ENCODE measurements around the gene TMEM164.
"Not testable (repeated sequence)": the region's sequence is repeated elsewhere in the genome, so short reads cannot be mapped to it uniquely, and the experiment has no call there.

Gene TMEM164

DNA sequence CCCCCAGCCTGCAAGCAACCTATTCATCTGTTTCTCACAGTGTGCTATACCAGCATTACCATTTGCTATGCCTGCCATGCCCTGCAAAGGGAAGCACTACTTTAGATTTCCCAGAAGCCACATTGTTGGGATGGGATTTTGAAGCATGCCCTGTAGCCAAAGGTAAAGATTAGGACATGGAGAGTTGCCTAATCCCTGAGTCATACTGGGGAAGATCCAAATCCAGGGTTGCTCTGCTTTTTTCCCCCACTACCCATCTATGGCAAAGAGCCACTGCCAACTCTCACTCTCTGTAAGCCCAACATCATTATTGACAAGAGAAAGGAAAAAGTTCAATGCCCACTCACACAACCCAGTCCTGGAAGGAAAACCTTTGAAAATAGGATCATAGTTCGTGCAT is 36.7 kb upstream of the TMEM164 start:
- Histone ChIP-seq H3K4me3 (ENCODE audit: low read length) (no peak overlapping the region), H3K9me3 (replicated peaks; ENCODE audit: insufficient read depth, low read length) (no peaks in the 10 kb centered on the region), H3K9ac (ENCODE audit: low read length) (no peak overlapping the region), H3F3A (ENCODE audit: insufficient read depth, low read length) (no peaks in the 10 kb centered on the region), H3K4me1 (ENCODE audit: low read length) (no peaks in the 10 kb centered on the region), H4K20me1 (ENCODE audit: insufficient read depth, low read length) (no peaks in the 10 kb centered on the region), H3K27ac (ENCODE audit: low read length) (no peak overlapping the region), H2AFZ (ENCODE audit: low read length) (no peak overlapping the region), H3K36me3 (replicated peaks; ENCODE audit: insufficient read depth, low read length) (no peaks in the 10 kb centered on the region), H3K79me2 (ENCODE audit: low read length) (no peaks in the 10 kb centered on the region), H3K4me2 (ENCODE audit: low read depth, low read length) (no peak overlapping the region), H3K9me2 (replicated peaks; ENCODE audit: insufficient read depth, low read length) (no peaks in the 10 kb centered on the region), H3K27me3 (replicated peaks; ENCODE audit: insufficient read depth, low read length) (no peaks in the 10 kb centered on the region)
- TF ChIP-seq, protein P1, sequence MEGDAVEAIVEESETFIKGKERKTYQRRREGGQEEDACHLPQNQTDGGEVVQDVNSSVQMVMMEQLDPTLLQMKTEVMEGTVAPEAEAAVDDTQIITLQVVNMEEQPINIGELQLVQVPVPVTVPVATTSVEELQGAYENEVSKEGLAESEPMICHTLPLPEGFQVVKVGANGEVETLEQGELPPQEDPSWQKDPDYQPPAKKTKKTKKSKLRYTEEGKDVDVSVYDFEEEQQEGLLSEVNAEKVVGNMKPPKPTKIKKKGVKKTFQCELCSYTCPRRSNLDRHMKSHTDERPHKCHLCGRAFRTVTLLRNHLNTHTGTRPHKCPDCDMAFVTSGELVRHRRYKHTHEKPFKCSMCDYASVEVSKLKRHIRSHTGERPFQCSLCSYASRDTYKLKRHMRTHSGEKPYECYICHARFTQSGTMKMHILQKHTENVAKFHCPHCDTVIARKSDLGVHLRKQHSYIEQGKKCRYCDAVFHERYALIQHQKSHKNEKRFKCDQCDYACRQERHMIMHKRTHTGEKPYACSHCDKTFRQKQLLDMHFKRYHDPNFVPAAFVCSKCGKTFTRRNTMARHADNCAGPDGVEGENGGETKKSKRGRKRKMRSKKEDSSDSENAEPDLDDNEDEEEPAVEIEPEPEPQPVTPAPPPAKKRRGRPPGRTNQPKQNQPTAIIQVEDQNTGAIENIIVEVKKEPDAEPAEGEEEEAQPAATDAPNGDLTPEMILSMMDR (IDR thresholded peaks at IDR 0.05; ENCODE audit: low read length) = no peak
- TF ChIP-seq EZH2 (optimal IDR thresholded peaks at IDR 0.05; ENCODE audit: low read depth, low read length) (no peak), EZH2phosphoT487 (IDR thresholded peaks at IDR 0.05; ENCODE audit: low read length) (no peak)
- DNase-seq = no peak

DNA sequence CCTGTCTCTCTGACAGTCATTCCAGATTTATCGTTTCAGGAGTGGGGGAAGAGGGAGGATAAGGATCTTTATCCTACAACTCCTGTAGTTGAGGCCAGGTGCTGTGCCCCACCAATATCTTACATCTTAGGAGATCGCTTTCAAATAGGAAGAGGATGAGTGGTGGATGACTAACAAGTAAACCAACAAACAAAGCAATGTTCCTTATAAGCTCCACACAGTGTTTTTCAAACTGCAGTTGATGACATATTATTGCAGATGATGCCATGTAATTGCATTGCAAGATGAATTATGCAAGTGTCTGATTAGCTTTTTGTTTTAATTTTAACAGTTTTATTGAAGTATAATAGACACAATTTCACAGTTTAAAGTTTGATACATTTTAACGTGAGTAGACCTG is 35.8 kb upstream of the TMEM164 start:
- H3K36me3 ChIP-seq (replicated peaks; ENCODE audit: insufficient read depth, low read length) = no peaks in the 10 kb centered on the region
- H3K9me3 ChIP-seq (replicated peaks; ENCODE audit: insufficient read depth, low read length) = no peaks in the 10 kb centered on the region
- H3K9me2 ChIP-seq (replicated peaks; ENCODE audit: insufficient read depth, low read length) = no peaks in the 10 kb centered on the region
- no peak overlapping the region for H3K4me3 ChIP-seq (ENCODE audit: low read length)
- H3K27ac ChIP-seq (ENCODE audit: low read length) = no peak overlapping the region
- no peaks in the 10 kb centered on the region for H3K79me2 ChIP-seq (ENCODE audit: low read length)
- no peak overlapping the region for H3K4me2 ChIP-seq (ENCODE audit: low read depth, low read length)
- no peak overlapping the region for H3K9ac ChIP-seq (ENCODE audit: low read length)
- TF ChIP-seq EZH2phosphoT487 (IDR thresholded peaks at IDR 0.05; ENCODE audit: low read length) = no peak
- TF ChIP-seq, protein P1 (IDR thresholded peaks at IDR 0.05; ENCODE audit: low read length) = no peak
- no peak for TF ChIP-seq EZH2 (optimal IDR thresholded peaks at IDR 0.05; ENCODE audit: low read depth, low read length)
- H3K27me3 ChIP-seq (replicated peaks; ENCODE audit: insufficient read depth, low read length) = no peaks in the 10 kb centered on the region
- H4K20me1 ChIP-seq (ENCODE audit: insufficient read depth, low read length) = no peaks in the 10 kb centered on the region
- H3K4me1 ChIP-seq (ENCODE audit: low read length) = no peaks in the 10 kb centered on the region
- no peak overlapping the region for H2AFZ ChIP-seq (ENCODE audit: low read length)
- no peak for DNase-seq
- no peaks in the 10 kb centered on the region for H3F3A ChIP-seq (ENCODE audit: insufficient read depth, low read length)

DNA sequence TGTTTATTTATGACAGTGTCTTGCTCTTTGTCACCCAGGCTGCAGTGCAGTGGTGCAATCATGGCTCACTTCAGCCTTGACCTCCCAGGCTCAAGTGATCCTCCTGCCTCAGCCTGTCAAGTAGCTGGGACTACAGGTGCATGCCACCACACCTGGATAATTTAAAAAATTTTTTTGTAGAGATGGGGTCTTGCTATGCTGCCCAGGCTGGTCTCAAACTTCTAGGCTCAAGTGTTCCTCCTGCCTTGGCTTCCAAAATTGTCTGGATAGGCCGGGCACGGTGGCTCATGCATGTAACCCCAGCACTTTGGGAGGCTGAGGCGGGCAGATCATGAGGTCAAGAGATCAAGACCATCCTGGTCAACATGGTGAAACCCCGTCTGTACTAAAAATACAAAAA is 32.1 kb upstream of the TMEM164 start:
- not testable (repeated sequence) for DNase-seq; H4K20me1 ChIP-seq (ENCODE audit: insufficient read depth, low read length); H3K4me3 ChIP-seq (ENCODE audit: low read length); H3K79me2 ChIP-seq (ENCODE audit: low read length); H3K9me2 ChIP-seq (replicated peaks; ENCODE audit: insufficient read depth, low read length); H2AFZ ChIP-seq (ENCODE audit: low read length); H3K36me3 ChIP-seq (replicated peaks; ENCODE audit: insufficient read depth, low read length); H3K9ac ChIP-seq (ENCODE audit: low read length); H3K27me3 ChIP-seq (replicated peaks; ENCODE audit: insufficient read depth, low read length); H3F3A ChIP-seq (ENCODE audit: insufficient read depth, low read length); H3K27ac ChIP-seq (ENCODE audit: low read length); H3K9me3 ChIP-seq (replicated peaks; ENCODE audit: insufficient read depth, low read length); H3K4me2 ChIP-seq (ENCODE audit: low read depth, low read length); H3K4me1 ChIP-seq (ENCODE audit: low read length)

DNA sequence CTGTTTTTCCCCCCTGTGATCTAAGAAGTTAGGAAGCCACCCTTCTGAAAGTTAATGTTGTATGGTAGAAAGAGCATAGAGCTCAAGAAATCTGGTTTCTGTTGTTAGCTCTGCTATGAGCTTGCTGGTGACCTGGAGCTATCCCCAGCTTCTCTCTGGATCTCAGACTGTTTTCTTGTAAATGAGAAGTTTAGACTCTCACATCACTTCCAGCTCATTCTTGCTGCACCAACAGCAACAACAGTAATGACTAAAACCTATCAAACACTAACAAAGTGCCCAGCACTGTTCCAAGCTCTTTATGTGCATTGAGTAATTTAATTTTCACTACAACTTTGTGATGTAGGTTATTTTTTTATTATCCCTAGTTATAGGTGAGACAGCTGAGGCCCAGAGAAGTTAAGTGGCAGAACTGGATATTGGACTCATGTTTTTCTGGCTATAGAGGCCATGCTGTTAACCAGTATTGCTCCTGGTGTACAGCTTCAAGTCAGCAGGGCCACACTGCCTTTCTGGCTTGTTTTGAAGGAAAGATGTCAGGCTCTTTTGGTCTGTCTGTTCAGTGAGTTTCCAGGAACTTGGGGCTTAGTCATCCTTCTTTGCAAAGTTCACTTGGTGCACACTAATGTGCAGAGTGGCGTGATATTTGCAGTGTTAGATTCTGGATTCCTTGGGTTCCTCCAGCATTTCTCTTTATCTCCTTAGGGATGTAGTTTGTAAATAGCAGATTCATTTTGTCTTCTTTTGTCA is 27.8 kb upstream of the TMEM164 start:
- TF ChIP-seq, protein P1 (IDR thresholded peaks at IDR 0.05; ENCODE audit: low read length) = no peak
- TF ChIP-seq EZH2phosphoT487 (IDR thresholded peaks at IDR 0.05; ENCODE audit: low read length) (no peak), EZH2 (optimal IDR thresholded peaks at IDR 0.05; ENCODE audit: low read depth, low read length) (no peak)
- H3K4me1 ChIP-seq (ENCODE audit: low read length) = no peaks in the 10 kb centered on the region
- no peaks in the 10 kb centered on the region for H4K20me1 ChIP-seq (ENCODE audit: insufficient read depth, low read length)

DNA sequence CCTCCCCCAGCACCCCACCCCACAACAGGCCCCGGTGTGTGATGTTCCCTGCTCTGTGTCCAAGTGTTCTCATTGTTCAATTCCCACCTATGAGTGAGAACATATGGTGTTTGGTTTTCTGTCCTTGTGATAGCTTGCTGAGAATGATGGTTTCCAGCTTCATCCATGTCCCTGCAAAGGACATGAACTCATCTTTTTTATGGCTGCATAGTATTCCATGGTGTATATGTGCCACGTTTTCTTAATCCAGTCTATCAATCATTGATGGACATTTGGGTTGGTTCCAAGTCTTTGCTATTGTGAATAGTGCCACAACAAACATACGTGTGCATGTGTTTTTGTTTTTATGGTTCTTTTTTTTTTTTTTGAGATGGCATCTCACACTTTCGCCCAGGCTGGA is 17.7 kb upstream of the TMEM164 start:
- not testable (repeated sequence) for H3K9ac ChIP-seq (ENCODE audit: low read length); H2AFZ ChIP-seq (ENCODE audit: low read length); H3K27me3 ChIP-seq (replicated peaks; ENCODE audit: insufficient read depth, low read length); H3K27ac ChIP-seq (ENCODE audit: low read length); H3K4me1 ChIP-seq (ENCODE audit: low read length); H3K4me2 ChIP-seq (ENCODE audit: low read depth, low read length); DNase-seq; H3K36me3 ChIP-seq (replicated peaks; ENCODE audit: insufficient read depth, low read length); H3F3A ChIP-seq (ENCODE audit: insufficient read depth, low read length); H4K20me1 ChIP-seq (ENCODE audit: insufficient read depth, low read length); H3K4me3 ChIP-seq (ENCODE audit: low read length); H3K79me2 ChIP-seq (ENCODE audit: low read length); H3K9me3 ChIP-seq (replicated peaks; ENCODE audit: insufficient read depth, low read length); H3K9me2 ChIP-seq (replicated peaks; ENCODE audit: insufficient read depth, low read length)

More for the DNA sequence above, 27.8 kb upstream of the TMEM164 start:
- Histone ChIP-seq H3K9me2 (replicated peaks; ENCODE audit: insufficient read depth, low read length) (no peaks in the 10 kb centered on the region), H3K27ac (ENCODE audit: low read length) (no peak overlapping the region), H3F3A (ENCODE audit: insufficient read depth, low read length) (no peaks in the 10 kb centered on the region), H3K36me3 (replicated peaks; ENCODE audit: insufficient read depth, low read length) (no peaks in the 10 kb centered on the region), H3K9me3 (replicated peaks; ENCODE audit: insufficient read depth, low read length) (no peaks in the 10 kb centered on the region), H3K9ac (ENCODE audit: low read length) (no peak overlapping the region), H3K79me2 (ENCODE audit: low read length) (no peaks in the 10 kb centered on the region), H3K27me3 (replicated peaks; ENCODE audit: insufficient read depth, low read length) (no peaks in the 10 kb centered on the region), H3K4me3 (ENCODE audit: low read length) (no peak overlapping the region), H3K4me2 (ENCODE audit: low read depth, low read length) (no peak overlapping the region), H2AFZ (ENCODE audit: low read length) (no peak overlapping the region)
- DNase-seq = no peak

Data from MM.1S (cell line).